Right ventricle myocardium inferior (tissue), 1 donor: ENCODE measurements around the gene SLC34A3. TPM values are rescaled to one million over a fixed set of nuclear protein-coding genes. Genes with fewer than 3 reads are reported as not detected.

ENCODE experiments used
- ATAC-seq: fragments of 200-7000 bp; cut with Tn5 transposase; one replicate; pipeline ENCODE4 v1.9.1; 2020; ENCODE audit warnings: mild to moderate bottlenecking, moderate library complexity
- DNase-seq: peaks from one replicate; pipeline ENCODE4 v3.0.0; 2021; ENCODE audit errors: missing footprints
- intact Hi-C: fragments of 100-400 bp; cut with DNase I; formaldehyde crosslinking; loops from one replicate; pipeline ENCODE4 v1.11.0; 2022
- total RNA-seq: library from RNA; stranded (reverse); fragmentation: NEBNext Ultra II Directional; extraction: Animal tissue kit (Norgen Biotek cat#: 25700); gene quantifications from one replicate; pipeline ENCODE4 v1.2.1, GENCODE V29; 2021
- donor health status: DM: no; HTN: yes; CAD: no; lungs with severe emphysema.

SLC34A3 gene
- total RNA-seq, 1 donor from 2014 or later = not detected

- DNase-seq (no peak), ATAC-seq (no peak)
- intact Hi-C loops = no loop called here
Observed at GRCh38 chr9:137244486-137245449, 14.1 kb downstream of the SLC34A3 start.

- intact Hi-C loops = no loop called here
- ATAC-seq (no peak), DNase-seq (no peak)
Observed at GRCh38 chr9:137245450-137246421, 15.0 kb downstream of the SLC34A3 start.

- no peak for ATAC-seq
- no peak for DNase-seq
- intact Hi-C loops = no loop called here
Observed at GRCh38 chr9:137247135-137247915, 16.6 kb downstream of the SLC34A3 start.

DNA sequence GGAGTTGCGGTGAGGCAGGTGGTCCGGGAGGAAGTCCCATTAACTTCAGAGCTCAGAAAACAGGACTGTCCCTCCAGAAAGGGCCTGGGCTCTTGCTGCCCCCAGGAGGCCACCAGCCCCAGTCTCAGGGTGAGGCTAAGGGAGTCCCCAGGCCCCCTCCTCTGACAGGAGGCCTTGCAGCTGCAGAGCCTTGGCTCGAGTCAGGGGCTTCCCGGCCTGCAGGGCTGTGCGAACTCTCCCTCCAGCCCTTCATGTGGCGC, 17.1 kb downstream of the SLC34A3 start:
- ATAC-seq (no peak), DNase-seq (no peak)
- intact Hi-C loops = no loop called here

GRCh38 chr9:137250329-137251193, 19.9 kb downstream of the SLC34A3 start:
- DNase-seq (no peak), ATAC-seq (peak; percentile 43)
- intact Hi-C loops = no loop called here

DNA sequence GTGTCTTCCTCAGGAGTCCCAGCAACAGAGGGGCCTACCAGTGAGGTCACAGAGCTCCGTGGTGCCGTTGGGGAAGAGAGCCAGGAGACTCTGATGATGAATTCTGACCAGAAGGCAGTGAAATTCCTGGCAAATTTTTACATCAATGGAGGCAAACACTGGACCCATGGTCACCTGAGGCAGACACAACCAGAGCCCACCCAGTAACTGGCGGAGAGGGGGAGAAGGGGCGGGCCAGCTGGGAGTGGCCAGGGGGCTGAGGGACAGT, 20.4 kb downstream of the SLC34A3 start, which contains the start of gene STPG3:
Gene STPG3 (plus strand): TSS at position 93 of the 268 bp plus-strand sequence. CDS start 1 bp downstream, at position 94.
- intact Hi-C loops = no loop called here
- ATAC-seq (no peak), DNase-seq (no peak)

- no peak for ATAC-seq
- no peak for DNase-seq
- intact Hi-C loops = no loop called here
Observed at GRCh38 chr9:137251490-137252268, 21.0 kb downstream of the SLC34A3 start.

GRCh38 chr9:137252555-137253506, 22.1 kb downstream of the SLC34A3 start:
- intact Hi-C loops = no loop called here
- DNase-seq (no peak), ATAC-seq (no peak)

DNA sequence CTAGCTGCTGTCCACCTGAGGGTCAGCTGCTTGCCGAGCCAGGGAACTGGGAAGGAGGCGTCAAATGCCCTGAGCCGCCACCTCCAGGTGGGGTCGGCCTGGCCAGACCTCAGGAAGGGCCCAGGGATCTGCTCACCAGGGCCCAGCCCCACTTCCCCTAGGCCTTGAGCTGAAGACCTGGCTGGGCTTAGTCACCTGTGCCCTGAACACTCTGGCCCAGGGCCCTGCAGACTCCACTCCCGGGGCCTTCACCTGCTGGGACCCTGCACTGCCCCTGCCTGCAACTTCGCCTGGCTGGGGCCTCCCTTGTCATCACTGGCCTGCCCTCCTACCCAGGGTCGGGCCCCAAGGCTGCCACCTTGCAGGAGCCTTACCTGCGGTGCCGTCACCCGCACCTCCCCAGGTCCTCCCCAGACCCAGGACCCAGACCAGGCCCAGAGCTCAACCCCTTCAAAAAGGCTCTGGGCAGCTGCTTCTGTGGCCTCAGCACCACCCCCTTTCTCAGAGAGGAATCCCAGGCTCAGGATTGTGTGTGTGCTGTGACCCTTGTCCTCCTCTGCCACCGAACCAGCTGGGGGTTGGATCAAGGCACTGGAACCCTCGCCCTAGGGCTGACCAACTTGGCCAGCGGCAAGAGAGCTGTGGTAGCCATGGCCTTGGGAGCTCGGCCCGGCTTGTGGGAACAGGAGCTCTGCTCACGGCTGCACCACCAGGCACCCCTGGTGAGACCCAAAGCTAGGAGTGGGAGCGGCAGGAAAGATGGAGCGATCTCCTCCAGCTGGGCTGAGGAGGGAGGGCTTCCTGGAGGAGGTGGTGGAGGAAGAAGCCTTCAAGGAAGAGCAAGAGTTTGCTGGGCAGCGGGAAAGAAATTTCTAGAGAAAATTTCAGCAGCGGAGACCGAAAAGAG, 23.3 kb downstream of the SLC34A3 start:
- no peak for ATAC-seq
- no peak for DNase-seq
- intact Hi-C loops = no loop called here

DNA sequence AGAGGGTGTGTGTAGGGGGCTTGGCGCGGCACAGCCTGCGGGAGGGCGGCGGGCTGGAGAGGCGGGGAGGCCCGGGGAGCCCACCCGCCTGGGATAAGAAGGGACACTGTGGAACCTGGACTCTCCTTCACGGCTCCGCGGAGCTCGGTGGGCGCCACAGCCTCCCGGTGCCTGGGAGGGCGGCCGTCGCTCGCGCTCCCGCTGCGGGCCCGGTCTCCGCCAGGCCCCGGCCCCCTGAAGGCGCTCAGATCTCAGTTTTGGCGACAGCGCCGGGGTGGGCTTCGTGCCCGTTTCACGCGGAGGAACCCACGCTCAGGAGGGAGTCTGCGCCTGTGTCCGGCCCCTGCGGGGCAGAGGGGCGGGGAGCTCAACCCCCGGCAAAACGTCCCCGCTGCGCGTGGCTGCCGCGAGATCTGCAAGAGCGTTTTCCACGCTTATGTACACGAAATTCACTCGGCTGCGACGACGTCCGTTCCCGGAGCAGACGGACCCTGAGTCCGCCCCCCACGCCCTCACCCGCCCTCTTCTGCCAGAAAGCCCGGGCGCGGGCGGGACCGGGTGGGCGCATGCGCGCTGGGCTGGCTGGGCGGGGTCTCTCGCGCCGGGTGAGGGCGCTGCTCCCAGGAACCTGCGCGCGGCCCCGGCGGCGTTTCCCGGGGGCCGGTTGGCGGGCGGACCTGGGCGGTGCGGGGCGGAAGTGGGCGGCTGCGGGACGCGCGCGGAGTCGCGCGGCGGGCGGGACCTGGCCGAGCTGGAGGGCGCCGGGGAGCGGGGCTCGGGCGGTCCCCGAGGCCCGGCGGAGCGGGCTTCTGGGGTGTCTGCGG, 24.1 kb downstream of the SLC34A3 start, which contains the start of gene NELFB:
Gene NELFB (plus strand): TSS at position 704 of the 824 bp plus-strand sequence.
- peak; percentile 86 for ATAC-seq
- peak; percentile 97 for DNase-seq
- intact Hi-C loops = no loop called here

DNA sequence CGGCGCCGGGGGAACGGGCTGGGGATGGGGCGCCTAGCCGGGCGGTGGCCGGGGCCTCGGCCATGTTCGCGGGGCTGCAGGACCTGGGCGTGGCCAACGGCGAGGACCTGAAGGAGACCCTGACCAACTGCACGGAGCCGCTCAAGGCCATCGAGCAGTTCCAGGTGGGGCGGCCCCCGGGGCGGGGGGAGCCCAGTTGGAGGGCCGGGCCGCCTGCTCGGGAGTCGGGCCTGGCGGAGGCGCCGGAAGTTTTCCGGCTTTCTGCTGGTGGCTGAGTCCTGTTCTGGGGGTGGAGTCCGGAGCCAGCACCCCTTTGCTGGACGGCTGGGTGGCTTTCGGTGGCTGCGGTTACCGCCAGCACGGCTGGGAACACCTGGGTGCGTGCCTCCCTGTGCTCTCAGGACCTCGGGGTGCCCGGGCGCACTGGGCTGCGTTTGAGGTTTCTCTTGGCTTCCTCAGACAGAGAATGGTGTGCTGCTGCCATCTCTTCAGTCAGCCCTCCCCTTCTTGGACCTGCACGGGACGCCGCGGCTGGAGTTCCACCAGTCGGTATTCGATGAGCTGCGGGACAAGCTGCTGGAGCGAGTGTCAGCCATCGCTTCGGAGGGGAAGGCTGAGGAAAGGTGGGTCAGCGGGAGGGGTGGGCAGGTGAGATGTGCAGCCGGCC, 24.9 kb downstream of the SLC34A3 start:
- no peak for ATAC-seq
- DNase-seq = peak; percentile 80
- intact Hi-C loops = no loop called here

- no peak for DNase-seq
- ATAC-seq = no peak
- intact Hi-C loops = no loop called here
Observed at GRCh38 chr9:137256362-137256761, 25.7 kb downstream of the SLC34A3 start.

- intact Hi-C loops = no loop called here
- DNase-seq (no peak), ATAC-seq (no peak)
Observed at GRCh38 chr9:137256856-137257255, 26.2 kb downstream of the SLC34A3 start.
